ENCODE measurements around the gene WASHC4.

The WASHC4 gene, protein sequence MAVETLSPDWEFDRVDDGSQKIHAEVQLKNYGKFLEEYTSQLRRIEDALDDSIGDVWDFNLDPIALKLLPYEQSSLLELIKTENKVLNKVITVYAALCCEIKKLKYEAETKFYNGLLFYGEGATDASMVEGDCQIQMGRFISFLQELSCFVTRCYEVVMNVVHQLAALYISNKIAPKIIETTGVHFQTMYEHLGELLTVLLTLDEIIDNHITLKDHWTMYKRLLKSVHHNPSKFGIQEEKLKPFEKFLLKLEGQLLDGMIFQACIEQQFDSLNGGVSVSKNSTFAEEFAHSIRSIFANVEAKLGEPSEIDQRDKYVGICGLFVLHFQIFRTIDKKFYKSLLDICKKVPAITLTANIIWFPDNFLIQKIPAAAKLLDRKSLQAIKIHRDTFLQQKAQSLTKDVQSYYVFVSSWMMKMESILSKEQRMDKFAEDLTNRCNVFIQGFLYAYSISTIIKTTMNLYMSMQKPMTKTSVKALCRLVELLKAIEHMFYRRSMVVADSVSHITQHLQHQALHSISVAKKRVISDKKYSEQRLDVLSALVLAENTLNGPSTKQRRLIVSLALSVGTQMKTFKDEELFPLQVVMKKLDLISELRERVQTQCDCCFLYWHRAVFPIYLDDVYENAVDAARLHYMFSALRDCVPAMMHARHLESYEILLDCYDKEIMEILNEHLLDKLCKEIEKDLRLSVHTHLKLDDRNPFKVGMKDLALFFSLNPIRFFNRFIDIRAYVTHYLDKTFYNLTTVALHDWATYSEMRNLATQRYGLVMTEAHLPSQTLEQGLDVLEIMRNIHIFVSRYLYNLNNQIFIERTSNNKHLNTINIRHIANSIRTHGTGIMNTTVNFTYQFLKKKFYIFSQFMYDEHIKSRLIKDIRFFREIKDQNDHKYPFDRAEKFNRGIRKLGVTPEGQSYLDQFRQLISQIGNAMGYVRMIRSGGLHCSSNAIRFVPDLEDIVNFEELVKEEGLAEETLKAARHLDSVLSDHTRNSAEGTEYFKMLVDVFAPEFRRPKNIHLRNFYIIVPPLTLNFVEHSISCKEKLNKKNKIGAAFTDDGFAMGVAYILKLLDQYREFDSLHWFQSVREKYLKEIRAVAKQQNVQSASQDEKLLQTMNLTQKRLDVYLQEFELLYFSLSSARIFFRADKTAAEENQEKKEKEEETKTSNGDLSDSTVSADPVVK

DNA sequence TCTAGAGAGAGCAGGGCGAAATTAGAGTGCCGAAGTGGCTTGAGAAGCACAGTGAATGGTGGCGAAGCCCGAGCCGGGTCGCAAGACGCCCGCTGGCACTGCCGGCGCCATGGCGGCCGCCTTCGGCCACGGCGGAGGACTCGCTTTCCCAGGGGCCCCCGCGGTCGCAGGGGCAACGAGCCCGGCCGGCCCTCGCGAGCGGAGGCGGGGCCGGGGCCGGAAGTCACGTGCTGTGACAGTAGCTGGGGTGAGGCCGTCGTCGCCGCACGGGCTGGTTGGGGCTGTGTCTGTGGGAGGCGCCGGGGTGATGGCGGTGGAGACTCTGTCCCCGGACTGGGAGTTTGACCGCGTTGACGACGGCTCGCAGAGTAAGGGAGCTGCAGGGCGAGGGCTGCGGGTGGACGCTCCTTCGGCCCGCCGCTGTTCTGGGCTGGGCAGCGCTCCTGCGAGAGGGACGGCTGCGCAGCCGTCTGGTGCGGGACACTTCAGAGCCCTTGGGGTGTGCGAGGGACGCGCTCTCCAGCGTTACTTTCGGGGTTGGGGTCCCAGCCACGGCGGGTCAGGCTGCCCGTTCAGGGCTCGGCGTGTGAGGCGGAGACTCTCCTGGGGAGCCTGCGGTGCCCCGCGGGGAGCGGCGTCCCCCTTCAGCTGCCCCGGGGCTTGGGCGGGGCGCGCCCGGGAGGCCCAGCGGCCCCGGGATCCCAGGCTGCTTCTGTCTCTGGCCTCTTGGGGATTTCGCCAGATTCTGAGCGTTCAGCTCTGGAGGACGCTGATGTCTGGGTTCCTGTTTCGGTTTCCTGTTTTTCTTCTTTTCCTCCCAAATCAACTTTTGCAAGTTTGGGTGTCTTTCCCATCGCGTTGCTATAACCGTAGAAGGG lies at the start of gene WASHC4:
TSS of gene WASHC4 (plus strand) at position 238 of the 878 bp plus-strand sequence. CDS start at position 308, 70 bp downstream.
- H3K4me2 ChIP-seq (ENCODE audit: low read depth, low read length, poor library complexity, severe bottlenecking) = peak within 1 kb of the TSS; percentile 73
- no peaks in the 10 kb centered on the region for H3K9me2 ChIP-seq (replicated peaks; ENCODE audit: low read depth, low read length)
- H4K20me1 ChIP-seq (ENCODE audit: insufficient read depth, low read length, poor library complexity, severe bottlenecking) = peaks cover 27% of the 10 kb centered on the region
- no peaks in the 10 kb centered on the region for H3K36me3 ChIP-seq (ENCODE audit: insufficient read depth, low read length)
- H3F3A ChIP-seq (ENCODE audit: low read depth) = no peaks in the 10 kb centered on the region
- TF ChIP-seq, protein P1, sequence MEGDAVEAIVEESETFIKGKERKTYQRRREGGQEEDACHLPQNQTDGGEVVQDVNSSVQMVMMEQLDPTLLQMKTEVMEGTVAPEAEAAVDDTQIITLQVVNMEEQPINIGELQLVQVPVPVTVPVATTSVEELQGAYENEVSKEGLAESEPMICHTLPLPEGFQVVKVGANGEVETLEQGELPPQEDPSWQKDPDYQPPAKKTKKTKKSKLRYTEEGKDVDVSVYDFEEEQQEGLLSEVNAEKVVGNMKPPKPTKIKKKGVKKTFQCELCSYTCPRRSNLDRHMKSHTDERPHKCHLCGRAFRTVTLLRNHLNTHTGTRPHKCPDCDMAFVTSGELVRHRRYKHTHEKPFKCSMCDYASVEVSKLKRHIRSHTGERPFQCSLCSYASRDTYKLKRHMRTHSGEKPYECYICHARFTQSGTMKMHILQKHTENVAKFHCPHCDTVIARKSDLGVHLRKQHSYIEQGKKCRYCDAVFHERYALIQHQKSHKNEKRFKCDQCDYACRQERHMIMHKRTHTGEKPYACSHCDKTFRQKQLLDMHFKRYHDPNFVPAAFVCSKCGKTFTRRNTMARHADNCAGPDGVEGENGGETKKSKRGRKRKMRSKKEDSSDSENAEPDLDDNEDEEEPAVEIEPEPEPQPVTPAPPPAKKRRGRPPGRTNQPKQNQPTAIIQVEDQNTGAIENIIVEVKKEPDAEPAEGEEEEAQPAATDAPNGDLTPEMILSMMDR (conservative IDR thresholded peaks at IDR 0.05; ENCODE audit: low read length) = no peak
- TF ChIP-seq EZH2phosphoT487 (IDR thresholded peaks at IDR 0.05; ENCODE audit: borderline replicate concordance) = no peak
- peak within 1 kb of the TSS; percentile 91 for H2AFZ ChIP-seq (ENCODE audit: low read length)
- H3K27me3 ChIP-seq (ENCODE audit: insufficient read depth, low read length, poor library complexity, severe bottlenecking) = no peaks in the 10 kb centered on the region
- peaks cover 46% of the 10 kb centered on the region for H3K79me2 ChIP-seq (ENCODE audit: insufficient read depth, low read length)
- H3K4me1 ChIP-seq (ENCODE audit: insufficient read depth, low read length, poor library complexity, severe bottlenecking) = peaks cover 46% of the 10 kb centered on the region
- no peaks in the 10 kb centered on the region for H3K9me3 ChIP-seq (ENCODE audit: insufficient read depth, low read depth, low read length)
- H3K9ac ChIP-seq (ENCODE audit: low read depth, low read length, poor library complexity, severe bottlenecking) = peak within 1 kb of the TSS; percentile 76
- peak within 1 kb of the TSS; percentile 76 for H3K4me3 ChIP-seq (ENCODE audit: low read length, poor library complexity, severe bottlenecking)

DNA sequence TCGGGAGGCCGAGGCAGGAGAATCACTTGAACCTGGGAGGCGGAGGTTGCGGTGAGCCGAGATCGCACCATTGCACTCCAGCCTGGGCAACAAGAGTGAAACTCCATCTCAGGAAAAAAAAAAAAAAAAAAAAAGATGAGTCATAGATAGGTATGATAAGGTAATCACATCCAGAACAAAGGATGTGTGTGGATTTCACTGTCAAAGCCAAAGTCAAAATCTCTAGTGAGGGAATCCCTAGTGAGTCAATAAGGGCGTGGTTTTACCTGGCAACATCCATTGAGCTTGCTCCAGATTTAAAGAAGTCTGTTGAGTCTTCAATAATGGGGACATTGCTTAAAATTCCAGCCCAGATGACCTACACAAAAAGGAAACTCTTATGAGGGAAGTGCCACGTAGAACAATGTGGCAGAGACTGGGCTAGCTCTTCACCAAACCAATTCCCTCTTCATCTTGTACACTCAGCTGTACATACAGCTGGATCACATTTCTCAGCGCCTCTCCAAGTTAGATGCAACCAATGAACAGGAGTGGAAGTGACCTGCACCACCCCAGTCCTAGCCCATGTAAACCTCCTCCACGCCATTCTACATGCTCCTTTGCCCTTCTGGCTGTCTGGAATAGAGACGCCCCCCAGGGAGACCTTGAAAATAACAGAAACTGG lies 46.7 kb upstream of the WASHC4 start:
- peaks cover 2% of the 10 kb centered on the region; the same call in 1 of the 2 replicates for H3K9me3 ChIP-seq (ENCODE audit: insufficient read depth, low read depth, low read length)
- H3K27me3 ChIP-seq (ENCODE audit: insufficient read depth, low read length, poor library complexity, severe bottlenecking) = no peaks in the 10 kb centered on the region
- no peak overlapping the region for H3K4me3 ChIP-seq (ENCODE audit: low read length, poor library complexity, severe bottlenecking)
- no peaks in the 10 kb centered on the region for H3K4me1 ChIP-seq (ENCODE audit: insufficient read depth, low read length, poor library complexity, severe bottlenecking)
- H3K9ac ChIP-seq (ENCODE audit: low read depth, low read length, poor library complexity, severe bottlenecking) = no peak overlapping the region
- no peak overlapping the region for H2AFZ ChIP-seq (ENCODE audit: low read length)
- no peaks in the 10 kb centered on the region for H4K20me1 ChIP-seq (ENCODE audit: insufficient read depth, low read length, poor library complexity, severe bottlenecking)
- no peaks in the 10 kb centered on the region for H3K36me3 ChIP-seq (ENCODE audit: insufficient read depth, low read length)
- no peaks in the 10 kb centered on the region for H3F3A ChIP-seq (ENCODE audit: low read depth)
- H3K79me2 ChIP-seq (ENCODE audit: insufficient read depth, low read length) = no peaks in the 10 kb centered on the region
- no peak for TF ChIP-seq EZH2phosphoT487 (IDR thresholded peaks at IDR 0.05; ENCODE audit: borderline replicate concordance)
- TF ChIP-seq, protein P1 (conservative IDR thresholded peaks at IDR 0.05; ENCODE audit: low read length) = no peak
- no peak overlapping the region for H3K4me2 ChIP-seq (ENCODE audit: low read depth, low read length, poor library complexity, severe bottlenecking)
- H3K9me2 ChIP-seq (replicated peaks; ENCODE audit: low read depth, low read length) = no peaks in the 10 kb centered on the region
